Measurements from ENCODE around the gene KCNQ1. TPM values are rescaled to one million over a fixed set of nuclear protein-coding genes. Genes with fewer than 3 reads are reported as not detected.

The KCNQ1 gene
- total and polyA plus RNA-seq, 8 donors, result 7.1 to 37.7 (median 9.9) TPM

DNA sequence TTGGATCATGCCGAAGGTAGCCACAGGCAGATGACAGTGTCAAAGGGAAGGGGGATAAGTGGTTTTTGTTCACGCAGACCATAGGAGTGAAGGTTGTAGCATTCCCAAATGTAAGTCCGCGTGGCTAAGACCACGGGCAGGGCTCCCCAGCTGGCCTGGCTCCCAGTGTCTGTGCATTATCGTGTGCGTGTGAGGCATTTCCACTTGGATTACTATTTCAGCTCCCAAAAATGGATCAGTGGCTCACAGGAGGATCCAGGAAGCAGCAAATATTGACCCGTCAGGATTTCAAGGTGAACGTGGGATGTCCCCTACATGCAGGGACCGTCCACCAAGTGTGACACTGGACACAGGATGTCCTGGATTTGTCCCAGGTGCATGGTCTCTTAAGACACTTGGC lies 430.2 kb downstream of the KCNQ1 start:
- TF ChIP-seq, protein P1, sequence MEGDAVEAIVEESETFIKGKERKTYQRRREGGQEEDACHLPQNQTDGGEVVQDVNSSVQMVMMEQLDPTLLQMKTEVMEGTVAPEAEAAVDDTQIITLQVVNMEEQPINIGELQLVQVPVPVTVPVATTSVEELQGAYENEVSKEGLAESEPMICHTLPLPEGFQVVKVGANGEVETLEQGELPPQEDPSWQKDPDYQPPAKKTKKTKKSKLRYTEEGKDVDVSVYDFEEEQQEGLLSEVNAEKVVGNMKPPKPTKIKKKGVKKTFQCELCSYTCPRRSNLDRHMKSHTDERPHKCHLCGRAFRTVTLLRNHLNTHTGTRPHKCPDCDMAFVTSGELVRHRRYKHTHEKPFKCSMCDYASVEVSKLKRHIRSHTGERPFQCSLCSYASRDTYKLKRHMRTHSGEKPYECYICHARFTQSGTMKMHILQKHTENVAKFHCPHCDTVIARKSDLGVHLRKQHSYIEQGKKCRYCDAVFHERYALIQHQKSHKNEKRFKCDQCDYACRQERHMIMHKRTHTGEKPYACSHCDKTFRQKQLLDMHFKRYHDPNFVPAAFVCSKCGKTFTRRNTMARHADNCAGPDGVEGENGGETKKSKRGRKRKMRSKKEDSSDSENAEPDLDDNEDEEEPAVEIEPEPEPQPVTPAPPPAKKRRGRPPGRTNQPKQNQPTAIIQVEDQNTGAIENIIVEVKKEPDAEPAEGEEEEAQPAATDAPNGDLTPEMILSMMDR (IDR thresholded peaks at IDR 0.05), result no peak
- no peak overlapping the region for H3K4me3 ChIP-seq
- intact Hi-C loops (cut with DNase I), result no loop called here

GRCh38 chr11:2877474-2877873 lies 432.7 kb downstream of the KCNQ1 start:
- DNase-seq (peak in 1 of 4 donors; percentile 72), ATAC-seq (peak; percentile 16)
- TF ChIP-seq, protein P1 (IDR thresholded peaks at IDR 0.05), result no peak
- intact Hi-C loops (cut with DNase I), result no loop called here
- no peaks in the 10 kb centered on the region for H3K4me1 ChIP-seq
- no peak overlapping the region for H3K27ac ChIP-seq
- H3K36me3 ChIP-seq, result no peaks in the 10 kb centered on the region
- H3K4me3 ChIP-seq, result no peak overlapping the region
- H3K9me3 ChIP-seq, result no peaks in the 10 kb centered on the region
- peaks cover 0 to 12% of the 10 kb centered on the region in 2 donors for H3K27me3 ChIP-seq

More for the DNA sequence above, 430.2 kb downstream of the KCNQ1 start:
- no peak for DNase-seq
- Histone ChIP-seq H3K4me1 (peaks cover 0 to 6% of the 10 kb centered on the region in 2 donors), H3K9me3 (no peaks in the 10 kb centered on the region), H3K36me3 (no peaks in the 10 kb centered on the region), H3K27ac (no peak overlapping the region), H3K27me3 (peaks cover 12 to 21% of the 10 kb centered on the region in 2 donors)
- ATAC-seq, result no peak

GRCh38 chr11:2878782-2879181 lies 434.0 kb downstream of the KCNQ1 start:
- Histone ChIP-seq H3K27me3 (peaks cover 0 to 25% of the 10 kb centered on the region in 2 donors), H3K4me1 (peaks cover 0 to 11% of the 10 kb centered on the region in 2 donors), H3K4me3 (no peak overlapping the region), H3K36me3 (no peaks in the 10 kb centered on the region), H3K27ac (no peak overlapping the region), H3K9me3 (no peaks in the 10 kb centered on the region)
- TF ChIP-seq, protein P1 (IDR thresholded peaks at IDR 0.05), result no peak
- DNase-seq, result no peak
- no peak for ATAC-seq
- intact Hi-C loops (cut with DNase I), result no loop called here

GRCh38 chr11:2880646-2881045 lies 435.8 kb downstream of the KCNQ1 start:
- Histone ChIP-seq H3K27ac (no peak overlapping the region), H3K4me3 (no peak overlapping the region), H3K27me3 (peaks cover 0 to 41% of the 10 kb centered on the region in 2 donors), H3K9me3 (no peaks in the 10 kb centered on the region), H3K36me3 (no peaks in the 10 kb centered on the region), H3K4me1 (peaks cover 0 to 25% of the 10 kb centered on the region in 2 donors)
- intact Hi-C loops (cut with DNase I), result no loop called here
- no peak for ATAC-seq
- TF ChIP-seq, protein P1 (IDR thresholded peaks at IDR 0.05), result no peak
- DNase-seq, result no peak

DNA sequence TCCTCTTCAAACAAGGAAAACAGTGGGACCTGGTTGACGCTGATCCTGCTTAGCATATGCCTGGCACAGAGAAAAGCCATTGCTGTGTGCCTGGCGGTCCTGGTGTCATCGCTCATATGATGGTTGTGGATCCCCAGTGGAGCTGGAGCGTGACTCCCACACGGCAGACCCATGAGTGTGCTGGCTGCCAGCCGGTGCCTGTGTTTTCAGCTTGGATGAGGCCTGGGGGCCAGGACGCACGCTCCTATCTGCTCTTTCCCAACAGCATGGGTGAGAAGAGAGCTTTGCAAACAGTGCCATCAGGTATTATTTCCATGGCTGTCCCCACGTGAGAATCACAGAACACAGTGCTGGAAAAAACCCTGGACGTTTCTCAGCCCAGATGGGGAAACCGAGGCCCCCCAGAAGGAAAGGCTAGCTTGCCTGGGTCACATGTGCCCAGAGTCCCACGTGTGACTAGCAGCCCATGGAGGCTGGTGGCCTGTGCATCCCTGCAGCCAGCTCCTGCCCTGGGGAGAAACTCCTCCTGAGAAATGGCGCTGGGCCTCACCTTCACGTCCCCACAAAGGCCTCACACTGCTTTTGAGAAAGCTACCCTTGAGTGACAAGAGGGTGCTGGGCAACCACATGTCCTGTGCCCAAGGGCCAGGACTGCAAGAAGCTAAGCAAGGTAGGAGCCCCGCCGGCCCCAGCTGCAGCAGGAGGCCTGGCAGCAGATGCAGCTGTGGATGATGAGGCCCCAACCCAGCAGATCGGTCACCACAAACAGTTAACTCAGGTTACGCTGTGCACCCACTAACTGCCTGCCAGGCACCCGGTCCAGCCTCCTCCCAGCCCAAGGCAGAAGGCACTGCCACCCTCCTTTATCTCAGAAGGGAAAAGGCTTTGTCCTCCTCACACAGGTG lies 436.5 kb downstream of the KCNQ1 start:
- Histone ChIP-seq H3K4me3 (no peak overlapping the region), H3K27ac (no peak overlapping the region), H3K9me3 (no peaks in the 10 kb centered on the region), H3K27me3 (peaks cover 0 to 44% of the 10 kb centered on the region in 2 donors), H3K36me3 (no peaks in the 10 kb centered on the region), H3K4me1 (peaks cover 0 to 27% of the 10 kb centered on the region in 2 donors)
- DNase-seq (no peak), ATAC-seq (no peak)
- intact Hi-C loops (cut with DNase I), result no loop called here
- TF ChIP-seq, protein P1 (IDR thresholded peaks at IDR 0.05), result no peak
